T47D (cell line): ENCODE measurements around the gene KCND1.

ENCODE experiments used
- DNase-seq, 2 experiments: peaks; one replicate each; pipeline versions ENCODE4 v3.0.0 to v3.0.0-alpha.2; 2011 to 2012; ENCODE audit warnings: low read depth in 1 of 2, low spot score in 1 of 2
- JUND ChIP-seq: IDR thresholded peaks from 2 replicates; pipeline ENCODE4 v1.6.1; 2012; ENCODE audit warnings: low read depth
- in situ Hi-C: cut with HindIII; loops from 2 replicates; pipeline ENCODE4 v1.10.0; 2016; ENCODE audit warnings: low sequenced_read_pairs, low pct_unique_long_range_greater_than_20kb

KCND1 gene

GRCh38 chrX:48968377-48968776 is 3.3 kb downstream of the KCND1 start:
- no peak for DNase-seq
- in situ Hi-C loops: no loop called here
- no peak for TF ChIP-seq JUND

GRCh38 chrX:48966796-48967579 is 4.7 kb downstream of the KCND1 start:
- no peak for TF ChIP-seq JUND
- DNase-seq: no peak
- in situ Hi-C loops: no loop called here

- TF ChIP-seq JUND: no peak
- DNase-seq: no peak
- in situ Hi-C loops: no loop called here
Measured at GRCh38 chrX:48965959-48966358, 5.7 kb downstream of the KCND1 start.

- TF ChIP-seq JUND: no peak
- DNase-seq: no peak
- in situ Hi-C loops: no loop called here
Measured at GRCh38 chrX:48961585-48962091, 10.0 kb downstream of the KCND1 start.

GRCh38 chrX:48960291-48960690 is 11.4 kb downstream of the KCND1 start:
- DNase-seq: no peak
- in situ Hi-C loops: no loop called here
- TF ChIP-seq JUND: no peak

DNA sequence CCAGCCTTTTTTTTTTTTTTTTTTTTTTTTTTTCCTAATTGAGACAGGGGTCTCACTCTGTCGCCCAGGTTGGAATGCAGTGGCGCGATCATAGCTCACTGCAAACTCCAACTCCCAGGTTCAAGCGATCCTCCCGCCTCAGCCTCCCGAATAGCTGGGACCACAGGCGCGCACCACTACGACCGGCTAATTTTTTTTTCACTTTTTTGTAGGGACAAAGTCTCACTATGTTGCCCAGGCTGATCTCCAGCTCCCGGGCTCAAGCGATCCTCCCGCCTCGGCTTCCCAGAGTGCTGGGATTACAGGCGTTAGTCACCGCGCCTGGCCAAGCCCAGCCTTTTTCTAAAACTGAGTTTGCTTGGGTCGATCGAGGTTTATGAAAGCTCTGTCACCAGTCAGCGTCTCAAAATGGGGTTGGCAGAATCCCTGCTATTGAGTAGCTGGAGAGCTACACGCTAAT is 13.0 kb downstream of the KCND1 start:
- no peak for TF ChIP-seq JUND
- DNase-seq: peak in 1 of 2 experiments; percentile 43
- in situ Hi-C loops: no loop called here

GRCh38 chrX:48957827-48958634 is 13.6 kb downstream of the KCND1 start:
- no peak for TF ChIP-seq JUND
- in situ Hi-C loops: no loop called here
- DNase-seq: peak; percentile 96 to 99

- in situ Hi-C loops: no loop called here
- TF ChIP-seq JUND: no peak
- DNase-seq: peak in 1 of 2 experiments; percentile 49
Measured at GRCh38 chrX:48957477-48957826, 14.2 kb downstream of the KCND1 start, which contains the start of gene OTUD5. Gene OTUD5, minus strand, starts transcription at chrX:48957607. Its CDS starts 37 bp downstream, at chrX:48957570.

- no peak for TF ChIP-seq JUND
- in situ Hi-C loops: no loop called here
- DNase-seq: no peak
Measured at GRCh38 chrX:48956728-48957414, 14.8 kb downstream of the KCND1 start.

DNA sequence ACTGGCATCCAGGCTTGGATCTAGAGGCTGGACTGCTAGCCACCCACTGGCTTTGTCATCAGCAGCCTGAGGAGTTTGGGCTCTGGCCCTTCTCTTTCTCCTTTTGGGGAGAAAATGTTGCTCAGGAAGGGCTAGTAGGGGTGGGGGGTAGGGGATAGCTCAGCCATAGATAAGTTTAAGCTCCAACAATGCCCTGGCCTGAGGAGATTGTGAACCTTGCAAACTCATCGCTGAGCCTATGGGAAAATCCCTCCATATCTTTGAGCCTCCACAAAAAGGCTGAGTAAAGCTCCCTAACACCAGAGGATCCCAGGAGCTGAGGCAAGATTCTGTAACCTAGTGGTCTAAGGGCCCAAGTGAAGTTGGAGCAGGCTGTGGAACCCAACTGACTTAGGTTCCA is 23.1 kb downstream of the KCND1 start:
- TF ChIP-seq JUND: no peak
- in situ Hi-C loops: no loop called here
- no peak for DNase-seq

GRCh38 chrX:48945517-48946348 is 25.9 kb downstream of the KCND1 start:
- no peak for TF ChIP-seq JUND
- in situ Hi-C loops: no loop called here
- peak; percentile 49 to 64 for DNase-seq

DNA sequence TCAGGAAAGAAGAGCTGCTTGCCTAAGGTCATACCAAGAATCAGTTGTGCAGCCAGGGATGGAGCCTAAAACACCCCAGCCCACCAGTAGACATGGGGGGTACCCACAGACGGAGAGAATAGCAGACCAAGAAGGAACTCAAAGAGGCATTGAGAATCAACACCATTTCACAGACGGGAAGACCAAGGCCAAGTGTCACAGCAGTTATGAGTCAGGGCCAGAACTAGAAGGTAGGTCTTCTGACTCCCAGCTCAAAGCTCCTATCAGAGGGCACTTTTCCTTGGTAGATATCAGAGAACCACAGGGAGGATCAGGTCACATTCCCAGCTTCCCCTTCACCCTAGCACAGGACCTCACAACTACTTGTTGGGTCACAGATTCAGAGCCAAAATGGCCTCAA is 28.7 kb downstream of the KCND1 start:
- no peak for TF ChIP-seq JUND
- in situ Hi-C loops: no loop called here
- DNase-seq: no peak
